GM19467 (cell line): ENCODE data around the gene XG.
"Not testable (repeated sequence)": the region's sequence is repeated elsewhere in the genome, so short reads cannot be mapped to it uniquely, and the experiment has no call there.

Source experiments
- ATAC-seq: cut with Tn5 transposase; IDR thresholded peaks from one replicate; pipeline ENCODE4 v1.9.1; 2021; ENCODE audit warnings: mild to moderate bottlenecking, moderate library complexity; ENCODE audit not compliant: unreplicated experiment

Gene XG

DNA sequence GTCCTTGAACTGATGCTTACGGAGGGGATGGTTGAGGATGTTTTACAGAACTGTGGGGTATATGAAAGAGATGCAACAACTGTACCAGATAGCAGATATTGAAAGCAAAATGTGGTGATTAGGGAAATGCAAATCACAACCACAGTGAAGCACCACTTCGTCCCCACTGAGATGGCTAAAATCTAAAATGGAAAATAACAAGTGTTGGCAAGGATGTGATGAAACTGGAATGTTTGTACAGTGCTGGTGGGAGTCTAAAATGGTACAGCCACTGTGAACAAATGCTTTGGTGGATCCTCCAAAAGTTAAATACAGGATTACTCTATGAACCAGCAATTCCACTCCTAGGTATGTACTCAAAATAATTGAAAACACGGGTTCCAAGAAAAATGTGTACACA lies 22.9 kb downstream of the XG start:
- no peak for ATAC-seq

DNA sequence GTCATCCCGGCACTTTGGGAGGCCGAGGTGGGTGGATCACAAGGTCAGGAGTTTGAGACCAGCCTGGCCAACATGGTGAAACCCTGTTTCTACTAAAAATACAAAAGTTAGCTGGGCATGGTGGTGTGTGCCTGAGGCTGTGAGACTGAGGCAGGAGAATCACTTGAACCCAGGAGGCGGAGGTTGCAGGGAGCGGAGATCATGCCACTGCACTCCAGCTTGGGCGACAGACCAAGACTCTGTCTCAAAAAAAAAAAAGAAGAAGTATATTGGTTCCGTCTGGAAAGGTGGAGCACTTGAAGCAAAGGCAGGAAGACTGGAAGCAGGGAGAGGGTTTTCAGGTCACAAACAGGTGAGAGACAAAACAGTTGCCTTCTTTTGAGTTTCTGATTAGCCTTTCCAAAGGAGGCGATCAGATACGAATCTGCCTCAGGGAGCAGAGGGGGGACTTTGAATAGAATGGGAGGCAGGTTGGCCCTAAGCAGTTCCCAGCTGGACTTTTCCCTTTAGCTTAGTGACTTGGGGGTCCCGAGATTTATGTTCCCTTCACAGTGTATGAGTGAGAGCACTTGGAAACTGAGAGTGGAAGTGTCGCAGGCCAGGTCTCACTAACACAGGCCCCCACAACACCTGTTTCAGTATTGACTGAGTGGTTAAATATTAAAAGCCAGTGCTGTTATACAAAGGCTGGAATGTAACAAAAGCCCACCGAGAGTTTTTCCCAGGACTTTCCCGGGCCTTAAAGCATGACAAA lies 28.8 kb downstream of the XG start:
- peak; percentile 74 for ATAC-seq

DNA sequence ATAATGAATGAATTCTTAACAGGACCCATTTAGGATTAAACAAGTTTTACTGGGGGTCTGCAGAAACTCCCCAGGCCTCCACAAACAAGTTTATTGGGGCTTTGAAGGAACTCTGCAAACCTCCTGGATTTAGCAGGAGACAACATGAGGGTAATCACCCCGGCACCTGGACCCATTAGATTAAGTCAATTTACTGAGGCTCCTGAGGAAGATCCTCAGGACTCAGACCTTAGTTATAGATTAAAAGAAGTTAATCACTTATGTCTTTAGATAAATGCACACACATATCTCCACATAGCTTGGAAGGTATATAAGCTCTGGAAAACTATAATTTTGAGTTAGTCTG lies 29.4 kb downstream of the XG start:
- no peak for ATAC-seq

DNA sequence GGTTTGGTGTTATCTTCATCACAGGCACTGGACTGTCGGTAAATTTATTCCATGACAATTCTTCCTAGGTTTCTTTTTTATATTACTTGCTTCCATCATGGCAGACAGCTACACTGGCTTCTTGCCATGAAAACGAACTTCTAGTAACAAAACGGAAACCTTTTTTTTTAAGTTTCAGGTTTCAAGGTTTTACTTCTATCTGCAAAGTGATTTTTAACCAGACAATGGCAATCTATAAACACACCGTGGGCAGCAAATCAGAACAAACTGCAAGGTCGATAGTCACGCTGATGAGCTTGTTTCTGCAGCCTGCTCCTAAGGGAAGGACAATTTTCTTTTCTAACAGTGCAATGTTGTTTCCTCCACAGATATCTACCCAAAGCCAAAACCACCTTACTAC lies 29.9 kb downstream of the XG start:
- no peak for ATAC-seq

DNA sequence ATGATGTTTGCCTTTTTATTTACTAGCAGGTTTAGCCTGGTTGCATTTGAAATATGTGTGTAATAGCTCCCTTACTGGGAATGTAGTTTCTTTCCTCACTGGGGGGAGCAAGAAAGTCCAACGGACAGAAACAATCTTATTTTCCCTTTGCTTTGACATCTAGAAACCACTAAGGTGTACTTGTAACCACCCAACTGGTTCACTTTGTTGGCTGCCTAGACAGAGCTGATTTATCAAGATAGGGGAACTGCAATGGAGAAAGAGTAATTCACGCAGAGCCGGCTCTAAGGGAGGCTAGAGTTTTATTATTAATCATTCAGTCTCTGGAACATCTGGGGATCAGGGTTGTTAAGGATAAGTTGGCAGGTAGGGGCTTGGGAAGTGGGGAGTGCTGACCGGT lies 30.3 kb downstream of the XG start:
- no peak for ATAC-seq

DNA sequence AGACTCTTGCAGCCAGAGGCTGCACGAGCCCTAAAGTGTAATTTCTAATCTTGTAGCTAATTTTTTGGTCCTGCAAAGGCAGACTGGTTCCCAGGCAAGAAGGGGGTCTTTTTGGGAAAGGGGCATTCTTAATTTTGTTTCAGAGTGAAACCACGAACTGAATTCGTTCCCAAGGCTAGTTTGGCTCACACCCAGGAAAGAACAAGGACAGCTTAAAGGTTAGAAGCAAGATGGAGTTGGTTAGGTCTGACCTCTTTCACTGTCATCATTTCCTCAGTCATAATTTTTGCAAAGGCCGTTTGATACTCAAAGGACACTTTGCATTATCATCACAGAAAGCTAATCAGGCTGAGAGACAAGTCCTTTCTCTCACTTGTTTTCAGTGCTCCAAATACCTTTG lies 30.9 kb downstream of the XG start:
- no peak for ATAC-seq

DNA sequence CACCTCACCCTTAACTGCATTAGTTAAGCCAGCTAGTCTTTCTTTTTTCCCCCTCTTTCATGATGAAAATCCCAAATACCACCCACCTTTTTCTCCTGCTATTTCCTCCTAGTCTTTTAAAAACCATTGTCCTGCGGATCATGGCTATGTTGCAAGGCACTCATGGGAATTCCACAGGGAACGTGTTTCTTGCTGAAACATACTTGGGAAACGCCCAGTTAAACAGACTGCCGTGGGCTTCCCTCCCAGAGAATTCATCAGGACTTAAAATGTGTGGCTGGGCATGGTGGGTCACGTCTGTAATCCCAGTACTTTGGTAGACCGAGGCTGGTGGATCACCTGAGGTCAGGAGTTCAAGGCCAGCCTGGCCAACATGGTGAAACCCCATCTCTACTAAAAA lies 32.2 kb downstream of the XG start:
- no peak for ATAC-seq

DNA sequence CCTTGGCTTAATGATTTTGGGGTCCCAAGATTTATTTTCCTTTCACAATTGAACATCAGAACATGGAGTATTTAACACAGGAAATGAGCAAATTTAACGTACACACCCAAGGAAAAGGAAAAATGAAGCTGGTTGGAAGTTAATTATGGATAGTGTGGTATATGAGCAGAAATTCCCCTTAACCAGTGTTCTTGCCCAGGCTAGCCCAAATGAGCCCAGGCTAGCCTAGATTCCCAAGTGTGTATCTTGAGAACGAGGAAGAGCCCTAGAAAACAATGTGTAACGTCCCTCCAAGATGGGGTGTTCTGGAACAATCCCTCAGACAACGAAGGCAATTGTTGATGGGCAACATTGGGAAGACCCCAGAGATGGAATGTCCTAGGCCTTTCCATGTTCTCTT lies 33.7 kb downstream of the XG start:
- no peak for ATAC-seq

DNA sequence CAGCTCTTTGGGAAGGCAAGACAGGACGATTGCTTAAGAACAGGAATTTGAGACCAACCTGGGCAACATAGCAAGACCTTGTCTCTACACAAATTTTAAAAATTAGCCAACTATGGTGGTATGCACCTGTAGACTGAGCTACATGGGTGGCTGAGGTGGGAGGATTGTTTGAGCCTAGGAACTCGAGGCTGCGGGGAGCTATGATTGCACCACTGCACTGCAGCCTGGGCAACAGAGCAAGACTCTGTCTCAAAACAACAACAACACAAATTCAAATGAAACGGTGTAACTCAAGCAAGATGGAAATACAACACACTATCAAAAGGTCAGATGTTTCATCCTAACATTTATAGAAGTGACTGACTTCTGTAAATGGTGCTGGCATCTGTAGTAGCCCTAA lies 37.1 kb downstream of the XG start:
- ATAC-seq, result no peak

DNA sequence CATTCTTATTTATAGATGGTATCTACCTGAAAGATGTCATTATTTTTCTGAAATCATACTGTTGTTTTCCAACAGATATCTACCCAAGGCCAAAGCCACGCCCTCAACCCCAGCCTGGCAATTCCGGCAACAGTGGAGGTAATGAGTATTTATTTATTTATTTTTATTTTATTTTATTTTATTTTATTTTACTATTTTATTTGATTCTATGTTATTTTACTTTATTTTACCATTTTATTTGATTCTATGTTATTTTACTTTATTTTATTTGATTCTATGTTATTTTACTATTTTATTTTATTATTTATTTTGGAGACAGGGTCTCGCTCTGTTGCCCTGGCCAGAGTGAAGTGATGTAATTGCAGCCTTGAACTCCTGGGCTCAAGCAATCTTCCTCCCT lies 37.7 kb downstream of the XG start:
- no peak for ATAC-seq

DNA sequence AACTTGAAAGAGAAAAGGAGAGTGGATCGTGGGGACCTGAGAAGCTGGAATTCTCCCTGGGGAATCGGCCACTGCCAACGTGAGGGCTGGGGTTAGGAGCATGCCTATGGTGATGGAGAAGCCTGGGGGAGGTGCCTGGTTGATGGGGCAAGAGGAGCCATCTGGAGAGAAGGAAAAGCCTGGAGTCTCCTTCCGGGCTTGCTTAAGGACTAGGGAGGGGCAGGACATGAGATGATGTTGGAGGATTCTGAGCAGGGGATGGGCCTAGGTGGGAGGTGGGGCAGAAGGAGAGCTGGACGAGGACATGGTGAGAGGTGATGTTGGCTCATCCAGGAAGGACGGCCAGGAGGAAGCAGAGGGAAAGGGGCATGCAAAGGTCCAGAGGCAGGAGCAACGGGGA lies 41.9 kb downstream of the XG start:
- ATAC-seq, result no peak

DNA sequence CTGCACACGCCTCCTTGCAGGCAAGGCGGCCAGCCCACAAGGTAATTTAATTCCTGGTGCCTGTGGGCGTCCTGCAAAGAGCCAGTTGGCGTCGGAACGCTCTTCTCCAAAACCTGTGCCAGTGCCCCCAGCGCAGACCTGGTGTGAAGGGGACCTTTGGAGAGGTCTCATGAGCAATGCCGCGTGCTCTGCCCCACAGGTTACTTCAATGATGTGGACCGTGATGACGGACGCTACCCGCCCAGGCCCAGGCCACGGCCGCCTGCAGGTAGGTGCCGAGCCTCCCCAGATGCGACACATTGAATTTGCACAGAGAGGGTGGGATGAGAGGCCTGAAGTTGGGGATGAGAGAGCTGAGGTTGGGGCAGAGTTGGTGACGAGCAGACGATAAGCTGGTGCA lies 42.5 kb downstream of the XG start:
- ATAC-seq, result no peak

DNA sequence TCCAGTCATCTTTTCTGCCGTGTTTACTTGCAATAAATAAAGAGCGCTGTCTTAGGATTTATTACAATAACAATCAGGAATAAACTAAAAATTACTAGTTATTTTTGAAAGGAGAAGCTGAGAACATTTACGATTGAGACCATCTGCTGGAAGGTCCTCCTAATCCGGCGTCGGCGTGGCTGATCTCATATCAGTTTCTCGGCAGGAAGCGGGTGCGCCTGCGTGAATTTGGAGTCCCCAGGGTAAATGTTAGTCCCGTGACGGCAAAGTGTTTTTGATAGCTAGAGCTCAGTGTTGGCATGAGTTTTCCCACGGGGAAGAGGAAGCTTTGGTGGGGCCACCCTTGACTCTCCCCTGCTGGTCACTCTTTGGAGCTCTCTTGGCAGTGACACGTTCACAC lies 45.0 kb downstream of the XG start:
- ATAC-seq, result not testable (repeated sequence)

DNA sequence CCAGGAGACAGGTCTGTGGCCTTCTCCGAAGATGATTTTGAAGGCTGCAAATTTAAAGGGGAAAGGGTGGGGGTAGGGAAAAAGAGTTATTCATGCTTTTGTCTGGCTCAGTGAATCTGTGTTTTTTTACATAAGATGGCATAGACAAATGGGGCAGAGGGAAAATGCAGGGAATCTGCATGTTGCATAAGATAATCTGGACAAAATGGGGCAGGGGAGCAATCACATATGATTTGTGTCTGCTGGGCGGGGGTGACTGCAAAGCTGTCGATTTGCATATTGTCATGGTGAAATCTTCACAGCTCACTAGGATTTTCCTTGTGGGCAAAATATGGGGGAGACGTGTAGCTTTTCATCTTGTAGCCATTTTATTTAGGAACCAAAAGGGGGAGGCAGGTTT lies 47.5 kb downstream of the XG start:
- no peak for ATAC-seq

DNA sequence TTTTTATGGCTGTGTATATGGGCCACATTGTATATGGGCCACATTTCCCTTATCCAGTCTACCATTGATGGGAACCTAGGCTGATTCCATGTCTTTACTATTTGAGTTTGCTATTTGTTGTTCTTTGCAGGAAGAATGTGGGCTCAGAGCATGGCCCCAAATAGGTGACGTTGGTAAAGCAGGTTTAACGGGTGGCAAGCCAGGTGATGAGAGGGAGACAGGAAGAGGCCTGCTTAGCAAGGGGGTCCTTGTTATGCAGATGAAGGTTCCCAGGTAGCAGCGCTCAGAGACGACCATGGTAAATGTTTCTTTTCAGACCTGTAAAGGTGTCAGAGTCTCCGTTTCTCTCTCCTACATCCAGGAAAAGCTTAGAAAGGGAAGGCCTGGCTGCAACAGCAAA lies 48.1 kb downstream of the XG start:
- not testable (repeated sequence) for ATAC-seq

DNA sequence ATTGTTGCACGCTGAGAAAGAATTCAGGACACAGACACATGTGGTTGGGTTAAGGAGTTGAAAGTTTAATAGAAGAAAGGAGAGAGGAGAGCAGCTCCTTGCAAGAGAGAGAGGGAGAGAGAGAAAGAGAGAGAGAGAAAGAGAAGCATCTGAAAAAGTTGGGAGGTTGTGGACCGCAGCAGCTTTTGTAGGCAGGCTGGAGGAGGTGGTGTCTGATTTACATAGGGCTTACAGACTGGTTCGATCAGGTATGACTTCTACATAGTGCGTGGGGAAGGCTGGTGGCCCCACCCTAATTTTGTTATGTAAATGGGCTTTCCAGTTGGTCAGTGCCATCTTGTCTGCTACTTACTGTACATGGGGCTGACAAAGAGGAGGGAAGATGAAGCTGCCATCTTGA lies 49.4 kb downstream of the XG start:
- no peak for ATAC-seq

DNA sequence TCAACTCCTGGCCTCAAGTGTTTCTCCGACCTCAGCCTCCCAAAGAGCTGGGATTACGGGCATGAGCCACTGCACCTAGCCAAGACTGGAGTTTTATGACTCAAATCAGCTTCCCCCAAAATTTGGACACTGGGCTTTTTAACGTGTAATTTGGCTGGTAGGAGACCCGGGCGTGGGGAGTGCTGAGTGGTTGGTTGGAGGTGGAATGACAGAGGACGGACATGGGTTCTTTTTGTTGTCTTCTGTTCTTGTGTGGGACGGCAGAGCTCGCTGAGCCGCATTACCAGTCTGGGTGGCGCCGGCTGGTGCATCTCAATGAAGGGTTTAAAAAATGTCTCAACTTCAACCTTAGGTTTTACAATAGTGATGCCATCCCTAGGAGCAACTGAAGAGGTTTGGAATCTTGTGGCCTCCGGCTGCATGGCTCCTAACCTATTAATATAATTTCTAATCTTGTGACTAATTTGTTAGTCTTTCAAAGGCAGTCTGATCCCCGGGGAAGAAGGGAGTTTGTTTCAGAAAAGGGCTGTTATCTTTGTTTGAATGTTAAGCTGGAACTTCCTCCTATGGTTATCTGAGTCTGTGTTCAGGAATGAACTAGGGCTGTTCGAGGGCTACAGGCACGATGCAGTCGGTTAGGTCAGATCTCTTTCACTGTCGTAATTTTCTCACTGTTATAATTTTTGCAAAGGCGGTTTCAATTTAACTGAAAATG lies 50.7 kb downstream of the XG start:
- ATAC-seq, result not testable (repeated sequence)

DNA sequence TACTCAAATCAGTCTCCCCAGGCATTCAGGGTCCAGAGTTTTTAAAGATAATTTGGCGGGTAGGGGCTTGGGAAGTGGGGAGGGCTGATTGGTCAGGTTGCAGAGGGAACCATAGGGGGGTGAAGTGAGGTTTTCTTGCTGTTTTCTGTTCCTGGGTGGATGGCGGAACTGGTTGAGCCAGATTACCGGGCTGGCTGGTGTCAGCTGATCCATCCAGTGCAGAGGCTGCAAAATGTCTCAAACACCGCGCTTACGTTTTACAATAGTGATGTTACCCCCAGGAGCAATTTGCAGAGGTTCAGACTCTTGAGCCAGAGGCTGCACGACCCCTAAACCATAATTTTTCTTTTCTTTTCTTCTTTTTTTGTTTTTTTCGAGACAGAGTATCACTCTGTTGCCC lies 51.6 kb downstream of the XG start:
- ATAC-seq, result not testable (repeated sequence)

DNA sequence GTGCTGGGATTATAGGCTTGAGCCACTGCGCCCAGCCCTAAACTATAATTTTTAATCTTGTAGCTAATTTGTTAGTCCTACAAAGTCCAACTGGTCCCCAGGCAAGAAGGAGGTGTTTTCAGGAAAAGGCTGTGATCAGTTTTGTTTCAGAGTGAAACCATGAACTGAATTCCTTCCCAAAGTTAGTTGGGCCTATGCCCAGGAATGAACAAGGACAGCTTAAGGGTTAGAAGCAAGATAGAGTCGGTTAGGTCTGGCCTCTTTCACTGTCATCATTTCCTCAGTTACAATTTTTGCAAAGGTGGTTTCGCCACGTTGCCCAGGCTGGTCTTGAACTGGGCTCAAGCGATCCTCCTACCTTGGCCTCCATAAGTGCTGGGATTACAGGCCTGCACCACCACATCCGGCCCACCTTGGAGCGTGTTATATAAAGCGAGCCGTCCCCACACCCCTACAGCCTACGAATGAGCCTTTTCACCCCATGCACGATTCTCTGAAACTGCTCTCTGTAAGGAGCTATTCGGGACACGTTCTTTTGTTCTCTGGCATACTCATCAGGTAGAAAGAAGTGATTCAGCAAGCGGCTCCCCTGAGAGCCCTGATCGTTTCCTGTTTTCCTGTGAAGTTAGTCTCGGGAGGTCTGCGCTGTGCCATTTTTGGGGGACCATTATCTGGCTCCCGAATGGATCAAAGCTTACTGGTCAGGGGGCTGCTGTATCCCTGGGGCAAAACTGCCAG lies 52.4 kb downstream of the XG start:
- not testable (repeated sequence) for ATAC-seq

DNA sequence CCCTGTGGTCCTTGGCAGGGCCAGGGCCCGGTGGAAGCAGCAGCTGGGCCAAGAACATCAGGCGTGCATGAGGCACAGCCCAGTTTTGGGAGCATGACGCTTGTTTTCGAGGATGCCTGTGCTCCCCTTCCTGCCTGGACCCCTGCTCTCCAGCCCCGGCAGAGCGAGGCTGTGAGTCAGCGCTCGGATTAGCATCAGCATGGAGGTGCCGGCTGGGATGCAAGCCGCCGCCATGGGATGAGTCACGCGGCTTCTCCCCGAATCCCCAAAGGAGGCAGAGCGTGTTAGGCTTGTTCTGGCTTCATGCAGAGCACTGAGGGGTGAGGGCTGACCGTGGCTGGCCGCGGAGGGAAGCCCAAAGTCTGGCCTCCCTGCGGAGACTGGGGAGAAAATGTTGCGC lies 53.0 kb downstream of the XG start:
- ATAC-seq, result not testable (repeated sequence)

DNA sequence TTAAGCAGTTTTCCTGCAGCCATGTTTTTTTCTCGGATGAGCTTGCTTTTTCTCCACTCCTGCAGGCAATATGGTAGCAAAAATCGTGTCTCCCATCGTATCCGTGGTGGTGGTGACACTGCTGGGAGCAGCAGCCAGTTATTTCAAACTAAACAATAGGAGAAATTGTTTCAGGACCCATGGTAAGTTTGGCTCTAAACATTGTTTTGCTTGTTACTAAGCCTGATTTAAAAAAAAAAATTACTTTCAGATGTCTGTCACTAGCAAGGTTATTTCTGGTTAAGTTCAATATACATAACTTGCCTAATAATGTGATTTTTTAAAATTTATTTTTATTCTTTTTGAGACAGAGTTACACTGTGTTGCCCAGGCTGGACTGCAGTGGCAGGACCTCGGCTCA lies 59.4 kb downstream of the XG start:
- no peak for ATAC-seq
